Measurements from ENCODE around the gene AP3M1.

The AP3M1 gene

GRCh38 chr10:74133923-74134820 is 16.5 kb downstream of the AP3M1 start:
- no peak overlapping the region for H3K4me3 ChIP-seq (ENCODE audit: low read depth, low read length)
- TF ChIP-seq CTCF (IDR thresholded peaks at IDR 0.05; ENCODE audit: borderline replicate concordance, insufficient read depth, low read depth, low read length): no peak

- H3K4me3 ChIP-seq (ENCODE audit: low read depth, low read length): no peak overlapping the region
- TF ChIP-seq CTCF (IDR thresholded peaks at IDR 0.05; ENCODE audit: borderline replicate concordance, insufficient read depth, low read depth, low read length): no peak
Observed at GRCh38 chr10:74123081-74123480, 27.5 kb downstream of the AP3M1 start.

- no peak overlapping the region for H3K4me3 ChIP-seq (ENCODE audit: low read depth, low read length)
- no peak for TF ChIP-seq CTCF (IDR thresholded peaks at IDR 0.05; ENCODE audit: borderline replicate concordance, insufficient read depth, low read depth, low read length)
Observed at GRCh38 chr10:74122060-74122459, 28.6 kb downstream of the AP3M1 start.

GRCh38 chr10:74121368-74121767 is 29.3 kb downstream of the AP3M1 start:
- TF ChIP-seq CTCF (IDR thresholded peaks at IDR 0.05; ENCODE audit: borderline replicate concordance, insufficient read depth, low read depth, low read length): no peak
- no peak overlapping the region for H3K4me3 ChIP-seq (ENCODE audit: low read depth, low read length)

GRCh38 chr10:74120911-74121310 is 29.7 kb downstream of the AP3M1 start:
- TF ChIP-seq CTCF (IDR thresholded peaks at IDR 0.05; ENCODE audit: borderline replicate concordance, insufficient read depth, low read depth, low read length): no peak
- H3K4me3 ChIP-seq (ENCODE audit: low read depth, low read length): no peak overlapping the region

GRCh38 chr10:74118804-74119203 is 31.8 kb downstream of the AP3M1 start:
- no peak for TF ChIP-seq CTCF (IDR thresholded peaks at IDR 0.05; ENCODE audit: borderline replicate concordance, insufficient read depth, low read depth, low read length)
- no peak overlapping the region for H3K4me3 ChIP-seq (ENCODE audit: low read depth, low read length)

GRCh38 chr10:74117738-74118137 is 32.9 kb downstream of the AP3M1 start:
- TF ChIP-seq CTCF (IDR thresholded peaks at IDR 0.05; ENCODE audit: borderline replicate concordance, insufficient read depth, low read depth, low read length): no peak
- no peak overlapping the region for H3K4me3 ChIP-seq (ENCODE audit: low read depth, low read length)
